K562 treated with DMSO at 1 percent for 24 hours (cell line): Measurements from ENCODE around the gene ABCC5. TPM values are rescaled to one million over a fixed set of nuclear protein-coding genes. Genes with fewer than 3 reads are reported as not detected.

Source experiments
- total RNA-seq: library from RNA; unstranded; fragments of 300-600 nt; gene quantifications from 2 replicates; pipeline ENCODE4 v1.2.3, GENCODE V29; 2022; ENCODE audit warnings: low read depth; ENCODE audit not compliant: insufficient read depth

Gene ABCC5
- 23.2 and 24.0 TPM in 2 replicates for total RNA-seq

DNA sequence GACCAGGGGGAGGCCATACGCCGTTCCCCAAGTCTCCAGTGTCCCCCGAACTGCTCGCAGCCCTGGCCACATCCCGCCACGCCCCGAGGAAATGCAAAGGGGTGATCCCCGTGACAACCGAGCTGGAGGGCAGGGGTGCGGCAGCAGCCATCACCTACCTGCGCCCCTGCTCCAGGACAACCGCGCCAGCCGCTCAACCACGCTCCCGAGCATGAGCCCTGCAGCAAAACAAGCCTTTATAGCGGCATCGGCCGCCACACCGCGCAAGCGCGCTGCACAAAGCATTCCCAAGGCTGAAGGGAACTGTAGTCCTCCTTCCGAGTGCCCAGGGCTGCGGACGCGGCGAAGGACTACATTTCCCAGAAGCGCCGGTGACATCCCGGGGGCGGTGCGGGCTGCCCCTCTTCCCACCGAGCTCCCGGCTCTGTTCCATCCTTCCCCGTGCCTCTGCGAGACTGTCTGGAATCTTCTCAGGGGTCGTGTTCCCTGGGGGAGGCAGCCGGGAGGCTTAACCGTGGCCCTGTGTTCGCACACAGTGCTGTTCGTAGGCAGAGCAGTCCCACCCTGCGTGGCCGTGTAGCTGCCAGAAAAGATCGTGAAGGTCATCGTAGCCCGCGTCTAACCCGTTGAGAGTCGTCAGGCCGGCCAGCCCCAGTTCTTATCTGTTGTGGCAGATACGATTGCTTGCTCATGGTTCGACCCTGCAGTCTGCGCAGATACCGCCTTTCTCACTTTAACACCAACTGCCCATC is at the start of gene ABCC5:
TSS of gene ABCC5 (minus strand) at position 213 of the 752 bp plus-strand sequence. CDS start 3,492 bp downstream, outside the sequence.

DNA sequence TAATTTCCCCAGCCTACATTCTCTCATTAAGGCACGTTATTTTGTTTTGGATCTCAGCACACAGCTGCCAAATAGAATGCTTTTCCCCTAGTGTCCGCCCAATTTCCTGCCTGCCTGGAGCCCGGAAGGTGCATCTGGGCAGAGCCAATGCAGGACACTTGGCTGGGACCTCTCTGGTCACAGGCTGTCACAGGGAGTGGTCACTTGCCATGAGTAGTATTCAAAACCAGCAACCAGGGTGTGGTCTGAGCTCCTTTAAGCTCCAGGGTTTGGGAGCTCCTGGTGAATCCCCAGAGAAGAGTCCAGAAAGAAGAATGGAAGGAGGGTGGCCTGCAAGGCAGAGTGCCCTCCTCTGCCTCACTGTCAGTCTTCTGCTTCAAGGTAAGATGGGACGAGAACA is 35.1 kb upstream of the ABCC5 start, which contains the start of gene HTR3C:
TSS of gene HTR3C (plus strand) at position 281 of the 400 bp plus-strand sequence. CDS start at position 315, 34 bp downstream.

DNA sequence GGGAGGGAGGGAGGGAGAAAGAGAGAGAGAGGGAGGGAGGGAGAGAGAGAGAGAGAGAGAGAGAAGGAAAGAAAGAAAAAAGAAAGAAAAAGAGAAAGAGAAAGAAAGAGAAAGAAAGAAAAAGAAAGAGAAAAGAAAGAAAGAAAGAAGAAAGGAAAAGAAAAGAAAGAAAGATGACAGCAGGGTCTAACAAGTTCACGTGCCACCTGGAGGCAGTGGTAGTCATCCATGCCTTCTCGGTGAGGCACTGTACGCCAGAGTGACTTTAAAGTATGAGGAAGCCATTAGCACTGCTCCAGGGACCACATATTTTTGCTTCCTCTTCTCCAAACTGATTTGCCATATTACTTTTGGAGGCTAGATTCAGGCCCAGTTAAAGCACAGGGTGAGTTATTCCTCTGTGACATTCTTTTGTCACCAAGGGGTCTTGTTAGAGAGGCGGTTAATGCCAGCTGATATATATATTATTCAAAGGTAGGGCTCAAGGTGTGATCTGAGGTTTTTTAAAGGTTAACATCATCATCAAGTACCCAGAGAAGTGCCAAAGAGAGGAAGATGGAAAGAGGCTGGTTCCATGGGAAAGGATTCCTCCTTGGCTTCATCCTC is 13.6 kb upstream of the ABCC5 start, which contains the start of gene HTR3D:
TSS of gene HTR3D (plus strand) at position 556 of the 606 bp plus-strand sequence. CDS start at position 556, 0 bp downstream.

DNA sequence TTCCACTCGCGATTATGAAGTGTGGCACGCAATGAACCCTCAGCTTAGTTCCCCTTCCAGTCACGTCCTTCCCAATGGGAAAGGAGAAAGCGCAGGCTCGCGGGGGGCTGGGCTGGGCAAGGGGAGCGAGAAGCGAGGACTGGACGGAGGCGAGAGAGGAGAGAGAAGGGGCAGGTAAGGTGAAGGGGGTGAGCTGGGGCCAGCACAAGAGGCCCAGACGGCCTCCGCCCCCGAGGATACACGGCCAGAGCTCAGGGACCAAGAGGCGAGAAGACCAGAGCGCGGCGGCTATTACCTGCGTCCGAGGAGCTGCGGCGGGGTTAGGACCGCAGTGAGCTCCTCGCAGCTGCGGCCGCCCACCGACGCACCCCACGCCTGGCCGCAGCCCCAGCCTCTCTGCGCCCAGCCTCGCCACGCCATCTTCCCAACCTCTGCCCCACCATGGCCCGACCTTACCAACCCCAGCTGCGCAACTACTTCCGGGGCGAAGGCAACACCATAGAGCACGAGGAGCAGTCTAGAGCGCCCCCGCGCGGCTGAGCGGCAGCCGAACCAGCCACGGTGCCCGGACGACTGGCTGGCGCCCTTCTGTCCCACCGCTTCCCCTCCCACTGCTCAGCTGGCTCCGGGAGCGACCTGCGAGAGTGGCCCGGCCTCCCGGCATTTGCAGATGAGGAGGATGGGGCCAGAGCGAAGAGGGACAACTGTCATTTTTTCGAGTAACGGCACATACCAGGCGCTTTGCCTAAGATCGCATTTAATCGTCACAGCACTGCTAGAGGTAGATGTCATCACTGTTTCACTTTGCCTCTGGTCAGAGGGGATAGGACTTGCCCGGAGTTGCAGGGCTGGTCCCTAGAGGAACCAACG is 133.0 kb downstream of the ABCC5 start, which contains the start of gene PARL:
TSS of gene PARL (minus strand) at position 454 of the 870 bp plus-strand sequence. CDS start at position 420, 34 bp downstream.

Other genes starting within 250 kb of the ABCC5 start
- gene MAP6D1, start 192.3 kb downstream of the ABCC5 start, total RNA-seq = 1.1 and 1.6 TPM in 2 replicates
- gene PARL, start 133.0 kb downstream of the ABCC5 start, total RNA-seq = 31.9 and 38.2 TPM in 2 replicates
- gene HTR3D, start 13.9 kb upstream of the ABCC5 start, total RNA-seq = not detected in 2 replicates
- not detected in 2 replicates for gene HTR3C, start 35.2 kb upstream of the ABCC5 start, total RNA-seq
- gene HTR3E, start 79.2 kb upstream of the ABCC5 start, total RNA-seq = not detected in 2 replicates
- gene EIF2B5, start 117.5 kb upstream of the ABCC5 start, total RNA-seq = 54.7 and 56.3 TPM in 2 replicates
- gene DVL3, start 137.5 kb upstream of the ABCC5 start, total RNA-seq = 60.4 and 65.5 TPM in 2 replicates
- 632 and 681 TPM in 2 replicates for gene AP2M1, start 157.0 kb upstream of the ABCC5 start, total RNA-seq
- gene ABCF3, start 168.3 kb upstream of the ABCC5 start, total RNA-seq = 47.8 and 56.9 TPM in 2 replicates
- gene VWA5B2, start 211.7 kb upstream of the ABCC5 start, total RNA-seq = not detected in 2 replicates
- gene ALG3, start 231.1 kb upstream of the ABCC5 start, total RNA-seq = 77.9 and 79.5 TPM in 2 replicates
- gene EEF1AKMT4, start 231.8 kb upstream of the ABCC5 start, total RNA-seq = 10.4 and 14.7 TPM in 2 replicates
- gene CAMK2N2, start 243.7 kb upstream of the ABCC5 start, total RNA-seq = 0.43 TPM in 1 of 2 replicates, not detected in the other